Activated CD8-positive, alpha-beta T cell treated with anti-CD3 and anti-CD28 coated beads for 36 hours (primary cell): ENCODE measurements around the gene CCL17. TPM values are rescaled to one million over a fixed set of nuclear protein-coding genes. Genes with fewer than 3 reads are reported as not detected.

Experiments used
- ATAC-seq: fragments of 200-7000 bp; cut with Tn5 transposase; one replicate; pipeline ENCODE4 v1.10.0; 2021; ENCODE audit warnings: mild to moderate bottlenecking, moderate library complexity
- CTCF ChIA-PET: fragments of 350-600 bp; sonication (Branson Sonifier 250); formaldehyde crosslinking; loops from one replicate; lab custom pipeline; 2021; ENCODE audit warnings: antibody characterized with exemption; lab: Charles Lee
- POLR2A ChIA-PET: fragments of 350-600 bp; sonication (Branson Sonifier 250); formaldehyde crosslinking; loops from one replicate; lab custom pipeline; 2021; ENCODE audit warnings: antibody characterized with exemption; lab: Charles Lee
- DNase-seq: peaks from one replicate; pipeline ENCODE4 v3.0.0-alpha.2; 2020
- H3K27ac Mint-ChIP-seq: one replicate; pipeline ENCODE4 v1.8.0; 2021; ENCODE audit warnings: mild to moderate bottlenecking, mixed read lengths
- H3K27me3 Mint-ChIP-seq: one replicate; pipeline ENCODE4 v1.8.0; 2021; ENCODE audit warnings: mixed read lengths
- H3K36me3 Mint-ChIP-seq: one replicate; pipeline ENCODE4 v1.8.0; 2021; ENCODE audit warnings: low read depth, mixed read lengths
- H3K4me1 Mint-ChIP-seq: one replicate; pipeline ENCODE4 v1.8.0; 2021; ENCODE audit warnings: low read depth, mixed read lengths
- H3K4me3 Mint-ChIP-seq: one replicate; pipeline ENCODE4 v1.8.0; 2021; ENCODE audit warnings: mild to moderate bottlenecking, moderate library complexity, mixed read lengths
- H3K9me3 Mint-ChIP-seq: one replicate; pipeline ENCODE4 v1.8.0; 2021; ENCODE audit warnings: mixed read lengths
- intact Hi-C: fragments of 100-400 bp; cut with micrococcal nuclease; formaldehyde crosslinking; loops from one replicate; pipeline ENCODE4 v1.10.0; 2022
- total RNA-seq, 2 experiments: library from RNA; stranded (reverse); gene quantifications; one replicate each; pipeline ENCODE4 v1.2.3, GENCODE V29; 2021
- TF ChIP-seq, protein P1 (sequence below): fragments of 200-600 bp; IDR thresholded peaks from one replicate; pipeline ENCODE4 v1.8.0; 2022; ENCODE audit warnings: antibody characterized with exemption, mild to moderate bottlenecking

Gene CCL17
- total RNA-seq, 2 experiments from 2014 or later, result 2.1 to 2.9 TPM

DNA sequence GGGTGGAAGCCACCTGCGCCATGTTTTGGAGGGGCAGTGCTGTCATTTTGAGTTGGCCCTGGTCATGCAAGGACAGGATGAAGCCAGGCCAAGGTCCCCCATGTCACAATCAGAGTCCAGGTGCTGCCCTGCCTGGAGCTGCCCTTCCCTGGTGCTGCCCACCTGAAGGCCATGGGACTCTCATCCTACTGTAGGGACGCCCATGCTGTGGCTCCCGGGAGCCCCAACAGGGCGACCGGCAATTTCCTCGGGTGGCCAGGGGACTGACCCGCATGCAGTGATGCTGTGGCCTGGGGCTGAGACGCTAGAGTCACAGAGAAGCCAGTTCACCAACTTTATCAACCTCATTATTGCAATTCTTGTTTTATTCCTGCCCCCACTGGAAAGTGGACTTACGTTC, 8.0 kb downstream of the CCL17 start:
- ChIA-PET POLR2A (no interaction called here), CTCF (interaction anchor here (0.8 to 10.9 kb wide), 2 partner anchors 8 to 110 kb away, joined by 3 to 258 read pairs; partner anchors contain the start of gene CCL17)
- H3K36me3 Mint-ChIP-seq, result no peaks in the 10 kb centered on the region
- DNase-seq, result no peak
- H3K9me3 Mint-ChIP-seq, result no peaks in the 10 kb centered on the region
- H3K4me3 Mint-ChIP-seq, result no peak overlapping the region
- peaks cover 8% of the 10 kb centered on the region for H3K4me1 Mint-ChIP-seq
- no peaks in the 10 kb centered on the region for H3K27me3 Mint-ChIP-seq
- TF ChIP-seq, protein P1, sequence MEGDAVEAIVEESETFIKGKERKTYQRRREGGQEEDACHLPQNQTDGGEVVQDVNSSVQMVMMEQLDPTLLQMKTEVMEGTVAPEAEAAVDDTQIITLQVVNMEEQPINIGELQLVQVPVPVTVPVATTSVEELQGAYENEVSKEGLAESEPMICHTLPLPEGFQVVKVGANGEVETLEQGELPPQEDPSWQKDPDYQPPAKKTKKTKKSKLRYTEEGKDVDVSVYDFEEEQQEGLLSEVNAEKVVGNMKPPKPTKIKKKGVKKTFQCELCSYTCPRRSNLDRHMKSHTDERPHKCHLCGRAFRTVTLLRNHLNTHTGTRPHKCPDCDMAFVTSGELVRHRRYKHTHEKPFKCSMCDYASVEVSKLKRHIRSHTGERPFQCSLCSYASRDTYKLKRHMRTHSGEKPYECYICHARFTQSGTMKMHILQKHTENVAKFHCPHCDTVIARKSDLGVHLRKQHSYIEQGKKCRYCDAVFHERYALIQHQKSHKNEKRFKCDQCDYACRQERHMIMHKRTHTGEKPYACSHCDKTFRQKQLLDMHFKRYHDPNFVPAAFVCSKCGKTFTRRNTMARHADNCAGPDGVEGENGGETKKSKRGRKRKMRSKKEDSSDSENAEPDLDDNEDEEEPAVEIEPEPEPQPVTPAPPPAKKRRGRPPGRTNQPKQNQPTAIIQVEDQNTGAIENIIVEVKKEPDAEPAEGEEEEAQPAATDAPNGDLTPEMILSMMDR, result no peak
- no peak overlapping the region for H3K27ac Mint-ChIP-seq
- intact Hi-C loops, result no loop called here
- ATAC-seq, result no peak

DNA sequence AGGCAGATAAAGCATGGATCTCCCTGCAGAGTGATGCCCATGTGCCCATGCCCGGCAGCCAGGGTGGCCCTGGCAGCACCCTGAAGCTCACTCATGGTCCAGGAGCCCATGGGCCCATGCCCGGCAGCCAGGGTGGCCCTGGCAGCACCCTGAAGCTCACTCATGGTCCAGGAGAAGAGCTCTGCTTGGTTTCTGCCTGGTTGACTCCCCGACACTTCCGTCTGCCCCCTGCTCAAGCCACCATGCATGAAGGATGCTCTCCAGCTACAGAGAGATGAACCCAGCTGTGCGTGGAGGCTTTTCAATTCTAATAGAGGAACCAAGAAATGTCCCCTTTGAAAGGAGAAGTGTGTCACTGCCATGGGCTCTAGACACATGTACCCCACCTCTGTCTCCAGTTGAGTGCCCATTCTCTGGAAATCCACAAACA, 8.7 kb downstream of the CCL17 start:
- Mint-ChIP-seq H3K27ac (no peak overlapping the region), H3K9me3 (no peaks in the 10 kb centered on the region), H3K4me1 (peaks cover 12% of the 10 kb centered on the region), H3K4me3 (no peak overlapping the region), H3K27me3 (no peaks in the 10 kb centered on the region), H3K36me3 (no peaks in the 10 kb centered on the region)
- ATAC-seq, result no peak
- TF ChIP-seq, protein P1, result no peak
- ChIA-PET CTCF (interaction anchor here (0.8 to 10.9 kb wide), 3 partner anchors 9 to 111 kb away, joined by 3 to 258 read pairs (median 5); partner anchors contain the start of gene CCL17), POLR2A (interaction anchor here (1.3 kb wide), 1 partner anchor 113 kb away, joined by 6 read pairs; no protein-coding TSS in a partner anchor)
- intact Hi-C loops, result no loop called here
- DNase-seq, result no peak

DNA sequence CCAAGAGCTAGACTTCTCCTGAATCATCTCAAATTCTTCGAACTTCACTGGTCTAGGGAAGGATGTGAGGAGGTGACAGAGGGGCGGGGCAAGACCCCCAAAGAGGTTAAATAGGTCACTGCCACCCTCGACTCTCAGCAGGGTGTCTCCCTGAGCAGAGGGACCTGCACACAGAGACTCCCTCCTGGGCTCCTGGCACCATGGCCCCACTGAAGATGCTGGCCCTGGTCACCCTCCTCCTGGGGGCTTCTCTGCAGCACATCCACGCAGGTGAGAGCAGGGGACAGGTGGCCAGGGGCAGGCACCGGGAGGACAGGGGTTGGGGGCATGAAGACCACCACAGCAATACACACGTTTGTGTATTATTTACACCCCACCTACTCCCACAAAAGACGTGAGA, 9.2 kb downstream of the CCL17 start:
- Mint-ChIP-seq H3K4me1 (peaks cover 14% of the 10 kb centered on the region), H3K27me3 (no peaks in the 10 kb centered on the region), H3K27ac (no peak overlapping the region), H3K4me3 (no peak overlapping the region), H3K36me3 (no peaks in the 10 kb centered on the region), H3K9me3 (no peaks in the 10 kb centered on the region)
- ATAC-seq (no peak), DNase-seq (no peak)
- CTCF ChIA-PET, result interaction anchor here (1.4 to 10.9 kb wide), 2 partner anchors 20 to 111 kb away, joined by 5 to 258 read pairs; no protein-coding TSS in a partner anchor
- TF ChIP-seq, protein P1, result no peak
- intact Hi-C loops, result no loop called here
- POLR2A ChIA-PET, result interaction anchor here (1.3 kb wide), 1 partner anchor 113 kb away, joined by 6 read pairs; no protein-coding TSS in a partner anchor

DNA sequence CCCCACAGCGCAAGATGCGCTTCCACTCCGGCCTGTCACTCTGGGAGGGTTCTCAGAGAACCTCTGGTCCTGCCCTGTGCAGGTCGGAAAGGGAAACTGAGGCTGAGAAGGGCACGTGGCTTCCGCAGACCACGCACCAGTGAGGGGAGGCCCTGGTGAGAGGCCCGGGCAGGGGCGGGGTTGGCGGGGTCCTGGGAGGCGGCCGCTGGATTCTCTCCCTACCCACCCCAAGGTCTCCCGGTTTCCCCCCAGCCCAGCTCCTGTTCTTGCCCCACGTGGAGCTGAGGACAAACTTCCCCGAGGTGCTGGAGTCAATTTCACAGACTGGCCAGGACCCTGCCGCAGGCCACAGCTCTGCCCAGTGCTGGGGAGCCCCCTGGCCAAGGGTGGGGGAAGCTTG, 11.5 kb downstream of the CCL17 start:
- Mint-ChIP-seq H3K27me3 (no peaks in the 10 kb centered on the region), H3K9me3 (no peaks in the 10 kb centered on the region), H3K4me1 (peaks cover 19% of the 10 kb centered on the region), H3K36me3 (no peaks in the 10 kb centered on the region), H3K27ac (no peak overlapping the region), H3K4me3 (no peak overlapping the region)
- POLR2A ChIA-PET, result interaction anchor here (0.7 to 3.2 kb wide), 9 partner anchors 9 to 225 kb away, joined by 3 to 31 read pairs (median 4); partner anchors contain the start of genes CIAPIN1 and COQ9
- DNase-seq (no peak), ATAC-seq (no peak)
- intact Hi-C loops, result loop anchor here (5.0 kb wide), 1 partner anchor 106 kb away; no protein-coding TSS in a partner anchor
- CTCF ChIA-PET, result interaction anchor here (0.9 to 10.9 kb wide), 33 partner anchors 9 to 711 kb away, joined by 3 to 258 read pairs (median 5); partner anchors contain the start of genes CCL17, CIAPIN1, COQ9 and POLR2C
- TF ChIP-seq, protein P1, result no peak

DNA sequence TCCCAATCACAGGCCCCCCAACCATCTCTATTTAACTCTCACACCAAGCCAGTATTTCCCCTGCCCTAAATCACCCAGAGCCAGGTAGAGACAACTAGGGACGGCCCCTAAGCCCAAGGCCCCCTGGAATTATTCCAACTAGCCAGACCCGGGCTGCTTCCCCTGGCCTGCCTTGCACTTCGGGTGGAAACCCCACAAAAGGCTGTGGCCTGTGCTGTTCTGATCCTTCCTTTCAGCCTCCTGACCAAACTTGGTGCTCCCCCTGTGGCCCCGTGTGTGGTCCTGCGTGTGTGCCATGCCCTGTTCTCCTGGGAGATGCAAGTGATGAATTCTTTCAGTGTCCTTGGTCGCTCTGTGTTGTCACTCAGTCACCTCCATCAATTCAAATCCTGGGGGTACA, 14.9 kb downstream of the CCL17 start:
- Mint-ChIP-seq H3K27ac (no peak overlapping the region), H3K4me3 (no peak overlapping the region), H3K36me3 (no peaks in the 10 kb centered on the region), H3K9me3 (no peaks in the 10 kb centered on the region), H3K4me1 (peaks cover 25% of the 10 kb centered on the region), H3K27me3 (no peaks in the 10 kb centered on the region)
- TF ChIP-seq, protein P1, result no peak
- ChIA-PET CTCF (interaction anchor here (0.6 to 10.9 kb wide), 31 partner anchors 7 to 338 kb away, joined by 3 to 258 read pairs (median 5); partner anchors contain the start of genes ARL2BP, CCL17, CIAPIN1 and COQ9), POLR2A (interaction anchor here (2.1 kb wide), 1 partner anchor 43 kb away, joined by 8 read pairs; the partner anchor contains the start of gene POLR2C)
- intact Hi-C loops, result loop anchor here (5.0 kb wide), 1 partner anchor 103 kb away; no protein-coding TSS in a partner anchor
- no peak for DNase-seq
- ATAC-seq, result no peak
